GDM1 (cell line): ENCODE measurements around the gene APPBP2.

ENCODE experiments used
- DNase-seq: peaks from one replicate; lab custom pipeline; 2025; lab: John Stamatoyannopoulos, UW

The APPBP2 gene

GRCh38 chr17:60393840-60394723 lies 132.0 kb downstream of the APPBP2 start:
- DNase-seq = no peak
